DOHH2 (cell line): Measurements from ENCODE around the gene SERINC5.

Experiments
- H3F3A ChIP-seq: fragments of 200-600 bp; sonication (generic), shearing (Covaris generic); 2 replicates; pipeline ENCODE4 v1.6.0; 2016; ENCODE audit warnings: antibody characterized with exemption, mild to moderate bottlenecking; ENCODE audit not compliant: control insufficient read depth, insufficient read depth
- H3K27ac ChIP-seq: fragments of 200-600 bp; sonication (generic); 2 replicates; pipeline ENCODE4 v1.5.1; 2014; ENCODE audit warnings: low read depth, mild to moderate bottlenecking, low read length, moderate library complexity
- H3K27me3 ChIP-seq: fragments of 200-600 bp; sonication (generic); 2 replicates; pipeline ENCODE4 v1.6.1; 2014; ENCODE audit warnings: mild to moderate bottlenecking, low read length, mixed read lengths; ENCODE audit not compliant: control insufficient read depth
- H3K36me3 ChIP-seq: fragments of 200-600 bp; sonication (generic); 2 replicates; pipeline ENCODE4 v1.6.1; 2014; ENCODE audit warnings: mild to moderate bottlenecking, low read length, moderate library complexity, mixed read lengths; ENCODE audit not compliant: control insufficient read depth
- H3K4me1 ChIP-seq: fragments of 200-600 bp; sonication (generic); 2 replicates; pipeline ENCODE4 v1.6.1; 2014; ENCODE audit warnings: mild to moderate bottlenecking, low read length, mixed read lengths; ENCODE audit not compliant: control insufficient read depth
- H3K4me2 ChIP-seq: fragments of 200-600 bp; sonication (generic); 2 replicates; pipeline ENCODE4 v1.6.0; 2014; ENCODE audit warnings: mild to moderate bottlenecking, low read length, moderate library complexity
- H3K4me3 ChIP-seq: fragments of 200-600 bp; sonication (generic); 2 replicates; pipeline ENCODE4 v1.5.1; 2014; ENCODE audit warnings: mild to moderate bottlenecking, low read length, mixed read lengths
- H3K79me2 ChIP-seq: fragments of 200-600 bp; sonication (generic); 2 replicates; pipeline ENCODE4 v1.6.1; 2014; ENCODE audit warnings: mild to moderate bottlenecking, low read length, mixed read lengths; ENCODE audit not compliant: control insufficient read depth
- H3K9me2 ChIP-seq: fragments of 200-600 bp; sonication (generic); replicated peaks from 2 replicates; pipeline ENCODE4 v1.6.1; 2014; ENCODE audit warnings: mild to moderate bottlenecking, low read length, mixed read lengths; ENCODE audit not compliant: control insufficient read depth
- H3K9me3 ChIP-seq: fragments of 200-600 bp; sonication (generic); 2 replicates; pipeline ENCODE4 v1.6.1; 2014; ENCODE audit warnings: antibody characterized with exemption, low read length, mixed read lengths; ENCODE audit not compliant: control insufficient read depth, insufficient read depth
- H4K20me1 ChIP-seq: fragments of 200-600 bp; sonication (generic); 2 replicates; pipeline ENCODE4 v1.6.0; 2014; ENCODE audit warnings: low read depth, mild to moderate bottlenecking, antibody characterized with exemption, low read length, moderate library complexity; ENCODE audit not compliant: control insufficient read depth, insufficient read depth
- CTCF ChIP-seq: fragments of 200-600 bp; sonication (generic); IDR thresholded peaks from one replicate; pipeline ENCODE4 v1.5.1; 2014; ENCODE audit warnings: antibody characterized with exemption, mild to moderate bottlenecking, low read depth, low read length; ENCODE audit not compliant: poor library complexity, severe bottlenecking
- EZH2phosphoT487 ChIP-seq: fragments of 200-600 bp; sonication (generic); IDR thresholded peaks from 2 replicates; pipeline ENCODE4 v1.6.1; 2017; ENCODE audit warnings: borderline replicate concordance, mild to moderate bottlenecking, antibody characterized with exemption, low read length, moderate library complexity, mixed read lengths

The SERINC5 gene

DNA sequence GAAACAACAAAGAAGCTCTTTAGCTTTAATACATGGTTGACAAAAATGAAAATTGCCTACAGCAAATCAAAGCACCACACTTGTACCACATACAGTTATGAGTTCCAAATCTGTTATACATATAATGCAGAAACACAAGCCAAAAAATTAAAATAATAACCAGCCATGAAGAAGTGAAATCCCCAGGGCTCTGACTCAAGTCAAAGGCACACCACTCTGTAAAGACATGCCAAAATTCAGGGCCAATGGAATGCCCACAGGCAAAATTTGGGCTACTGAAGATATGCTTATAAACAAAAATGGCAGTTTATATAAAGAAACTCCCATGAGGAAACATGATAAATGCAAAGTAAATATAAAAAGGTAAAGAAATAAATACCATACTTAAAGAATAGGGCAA, 191.7 kb downstream of the SERINC5 start:
- no peaks in the 10 kb centered on the region for H3K79me2 ChIP-seq
- no peak overlapping the region for H3K27ac ChIP-seq
- TF ChIP-seq CTCF (no peak), EZH2phosphoT487 (no peak)
- H3K4me2 ChIP-seq = no peak overlapping the region
- no peaks in the 10 kb centered on the region for H3K36me3 ChIP-seq
- no peaks in the 10 kb centered on the region for H3K4me1 ChIP-seq
- H4K20me1 ChIP-seq = no peaks in the 10 kb centered on the region
- no peak overlapping the region for H3K4me3 ChIP-seq
- H3K27me3 ChIP-seq = no peaks in the 10 kb centered on the region
- H3F3A ChIP-seq = no peaks in the 10 kb centered on the region
- H3K9me2 ChIP-seq = no peaks in the 10 kb centered on the region
- no peaks in the 10 kb centered on the region for H3K9me3 ChIP-seq
